Adrenal gland (tissue), 12 donors: ENCODE measurements around the gene FEZF2. TPM values are rescaled to one million over a fixed set of nuclear protein-coding genes. Genes with fewer than 3 reads are reported as not detected.

ENCODE experiments used
- DNase-seq, 7 donors: peaks; one replicate each; pipeline ENCODE4 v3.0.0-alpha.2; 2019 to 2020
- H3K27ac ChIP-seq, 5 donors: fragments of 200-600 bp; sonication (generic) in 4 of 5; 1 replicate in 3 of 5; 2 replicates in 2 of 5; pipeline versions ENCODE4 v1.5.1 to v1.8.0; 2016 to 2020; ENCODE audit warnings: mild to moderate bottlenecking in 1 of 5
- H3K27me3 ChIP-seq: fragments of 200-600 bp; 2 replicates; pipeline ENCODE4 v1.8.0; 2021
- H3K36me3 ChIP-seq, 2 donors: fragments of 200-600 bp; replicated peaks in 1 of 2; 1 replicate in 1 of 2; 2 replicates in 1 of 2; pipeline versions ENCODE4 v1.5.1 to v1.8.0; 2018 to 2022
- H3K4me1 ChIP-seq, 2 donors: fragments of 200-600 bp; replicated peaks in 1 of 2; 1 replicate in 1 of 2; 2 replicates in 1 of 2; pipeline versions ENCODE4 v1.5.1 to v1.8.0; 2018 to 2021
- H3K4me3 ChIP-seq, 4 donors: fragments of 200-600 bp; sonication (generic) in 3 of 4; one replicate each; pipeline ENCODE4 v1.5.1; 2016 to 2018
- H3K9me3 ChIP-seq, 3 donors: fragments of 200-600 bp; sonication (generic) in 1 of 3; replicated peaks in 1 of 3; 1 replicate in 2 of 3; 2 replicates in 1 of 3; pipeline versions ENCODE4 v1.5.1 to v1.8.0; 2016 to 2021
- CTCF ChIP-seq, 6 experiments: fragments of 450-650 bp in 4 of 6; fragments of 200-600 bp in 2 of 6; sonication (generic) in 1 of 6; IDR thresholded peaks; 1 replicate in 5 of 6; 2 replicates in 1 of 6; pipeline versions ENCODE4 v1.5.1 to v1.8.0; 2016 to 2021; ENCODE audit warnings: antibody characterized with exemption in 6 of 6, mild to moderate bottlenecking in 2 of 6, moderate library complexity in 1 of 6
- POLR2A ChIP-seq, 2 donors: fragments of 450-650 bp; IDR thresholded peaks; one replicate each; pipeline ENCODE4 v1.6.1; 2017; ENCODE audit warnings: antibody characterized with exemption in 2 of 2, mild to moderate bottlenecking in 2 of 2, moderate library complexity in 1 of 2
- whole genome bisulfite sequencing, 4 donors: extraction: QIAGEN DNeasy Blood & Tissue Kit in 2 of 4; methylation state at CpG; one replicate each; pipeline versions ENCODE4 v1.1.5 to v1.1.7; 2013 to 2017; 5-methylcytosine and 5-hydroxymethylcytosine counted together
- intact Hi-C, 2 donors: fragments of 100-400 bp; cut with DNase I; formaldehyde crosslinking; loops; one replicate each; pipeline versions ENCODE4 v1.14.1 to v1.15.0; 2022 to 2023
- polyA plus RNA-seq, 3 donors: library from polyadenylated mRNA; stranded (reverse); fragments of 200-250 nt in 2 of 3; fragments of 350-450 nt in 1 of 3; fragmentation: Illumina TruSeq in 1 of 3; extraction: RNeasy Lipid Tissue Mini Kit (QIAGEN cat#74804) in 1 of 3; gene quantifications; one replicate each; pipeline ENCODE4 v1.2.3, GENCODE V29; 2013 to 2014
- total RNA-seq, 9 donors: library from RNA; depleted of rRNA in 4 of 9; stranded (reverse); fragments of >200 nt in 4 of 9; fragments of 120-200 nt in 1 of 9; fragmentation: NEBNext Ultra II Directional in 1 of 9; extraction: Animal tissue kit (Norgen Biotek cat#: 25700) in 1 of 9; gene quantifications; one replicate each; pipeline versions ENCODE4 v1.1.0 to v1.2.4, GENCODE V29; 2013 to 2023
- donor health status: healthy with polysubstance abuse.
- donor health status: Bipolar disorder and iron deficiency.
- donor health status: DM: yes; HTN: yes; CAD: no.
- donor health status: DM: no; HTN: no; CAD: no.
- donor health status: DM: no; HTN: no; CAD: no.
- donor health status: DM: yes; HTN: yes; CAD: no.

Gene FEZF2
- total and polyA plus RNA-seq, 12 donors: not detected

- H3K4me3 ChIP-seq: no peak overlapping the region
- H3K27me3 ChIP-seq: peaks cover 88% of the 10 kb centered on the region
- H3K27ac ChIP-seq: no peak overlapping the region
- 21 to 31% (median 26%) methylated on average over 10 to 65 of the region's 65 CpGs for WGBS, 4 donors
- peaks cover 0 to 6% of the 10 kb centered on the region in 2 donors for H3K4me1 ChIP-seq
- TF ChIP-seq CTCF (IDR thresholded peaks at IDR 0.05): no peak
- H3K9me3 ChIP-seq: no peaks in the 10 kb centered on the region
- H3K36me3 ChIP-seq: no peaks in the 10 kb centered on the region
- no peak for DNase-seq
- intact Hi-C loops: no loop called here
Measured at GRCh38 chr3:62376906-62377877, 3.8 kb upstream of the FEZF2 start.

DNA sequence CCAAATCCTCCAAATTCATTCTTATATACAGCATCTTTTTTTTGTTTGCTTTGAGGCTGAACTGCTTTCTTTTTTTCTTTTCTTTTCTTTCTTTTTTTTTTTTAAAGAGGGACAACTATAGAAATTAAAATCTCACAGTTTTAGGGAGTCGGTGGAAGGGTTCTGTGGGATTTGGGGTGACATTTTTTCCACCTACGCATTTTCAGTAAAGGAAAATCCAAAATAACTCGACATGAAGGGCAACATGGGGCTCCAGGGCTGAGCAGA lies 3.0 kb upstream of the FEZF2 start:
- no peak overlapping the region for H3K27ac ChIP-seq
- TF ChIP-seq CTCF (IDR thresholded peaks at IDR 0.05) (no peak), POLR2A (IDR thresholded peaks at IDR 0.05) (no peak)
- no peak for DNase-seq
- intact Hi-C loops: no loop called here
- 47 to 55% (median 49%) methylated on average over 3 of the region's 3 CpGs for WGBS, 4 donors
- peaks cover 0 to 6% of the 10 kb centered on the region in 2 donors for H3K4me1 ChIP-seq
- H3K4me3 ChIP-seq: no peak overlapping the region
- no peaks in the 10 kb centered on the region for H3K9me3 ChIP-seq
- peaks cover 91% of the 10 kb centered on the region for H3K27me3 ChIP-seq
- no peaks in the 10 kb centered on the region for H3K36me3 ChIP-seq

DNA sequence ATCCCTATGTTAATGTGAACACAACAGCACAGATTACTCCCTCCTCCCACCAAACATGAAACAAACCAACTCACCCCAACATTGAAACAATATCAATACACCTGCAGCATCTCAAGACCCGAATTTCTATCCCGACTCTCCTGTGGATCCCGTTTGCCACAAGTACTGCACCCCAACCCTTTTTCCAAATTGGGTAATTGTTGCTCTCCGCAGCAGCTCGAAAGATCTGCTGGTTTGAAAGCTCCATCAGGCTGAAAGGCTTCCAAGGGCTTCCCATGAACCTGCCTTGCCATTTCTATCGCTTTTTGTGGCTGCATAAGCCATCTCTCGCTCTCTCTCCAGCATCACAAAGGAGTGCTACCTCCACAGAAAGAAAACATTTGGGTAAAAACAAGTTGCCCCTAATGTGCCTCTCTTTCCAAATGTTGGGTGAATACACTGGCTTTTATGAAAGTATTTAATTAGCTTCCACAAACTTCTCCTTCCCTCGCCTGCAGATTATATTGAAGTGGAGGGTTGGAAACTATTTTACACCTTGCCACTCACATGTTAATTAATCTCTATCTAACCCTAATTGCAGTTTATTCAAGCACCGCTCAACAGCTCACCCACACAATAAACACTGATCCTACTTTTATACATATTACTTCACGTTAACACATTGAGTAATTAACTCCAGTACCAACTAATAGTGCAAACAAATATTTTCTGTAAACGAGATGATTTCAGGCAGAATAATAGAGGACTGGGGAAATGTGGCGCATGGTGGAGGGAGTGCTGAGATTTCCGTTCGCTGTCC lies 2.5 kb upstream of the FEZF2 start:
- Histone ChIP-seq H3K4me3 (no peak overlapping the region), H3K27ac (no peak overlapping the region), H3K36me3 (no peaks in the 10 kb centered on the region), H3K27me3 (peaks cover 91% of the 10 kb centered on the region), H3K9me3 (no peaks in the 10 kb centered on the region), H3K4me1 (peaks cover 0 to 6% of the 10 kb centered on the region in 2 donors)
- intact Hi-C loops: no loop called here
- no peak for DNase-seq
- TF ChIP-seq CTCF (IDR thresholded peaks at IDR 0.05) (no peak), POLR2A (IDR thresholded peaks at IDR 0.05) (no peak)
- WGBS, 4 donors: 19 to 26% (median 23%) methylated on average over 14 of the region's 14 CpGs
